Measurements from ENCODE around the gene GRM7. TPM values are rescaled to one million over a fixed set of nuclear protein-coding genes. Genes with fewer than 3 reads are reported as not detected.

GRM7 gene
- total RNA-seq, 4 donors from 2014 or later = 0.40 TPM; not detected in 3

GRCh38 chr3:7393944-7394605 is 533.2 kb downstream of the GRM7 start:
- Histone ChIP-seq H3K4me3 (no peak overlapping the region), H3K27ac (no peak overlapping the region), H3K27me3 (no peaks in the 10 kb centered on the region), H3K9me3 (no peaks in the 10 kb centered on the region), H3K36me3 (no peaks in the 10 kb centered on the region), H3K4me1 (no peaks in the 10 kb centered on the region)
- TF ChIP-seq, protein P1, sequence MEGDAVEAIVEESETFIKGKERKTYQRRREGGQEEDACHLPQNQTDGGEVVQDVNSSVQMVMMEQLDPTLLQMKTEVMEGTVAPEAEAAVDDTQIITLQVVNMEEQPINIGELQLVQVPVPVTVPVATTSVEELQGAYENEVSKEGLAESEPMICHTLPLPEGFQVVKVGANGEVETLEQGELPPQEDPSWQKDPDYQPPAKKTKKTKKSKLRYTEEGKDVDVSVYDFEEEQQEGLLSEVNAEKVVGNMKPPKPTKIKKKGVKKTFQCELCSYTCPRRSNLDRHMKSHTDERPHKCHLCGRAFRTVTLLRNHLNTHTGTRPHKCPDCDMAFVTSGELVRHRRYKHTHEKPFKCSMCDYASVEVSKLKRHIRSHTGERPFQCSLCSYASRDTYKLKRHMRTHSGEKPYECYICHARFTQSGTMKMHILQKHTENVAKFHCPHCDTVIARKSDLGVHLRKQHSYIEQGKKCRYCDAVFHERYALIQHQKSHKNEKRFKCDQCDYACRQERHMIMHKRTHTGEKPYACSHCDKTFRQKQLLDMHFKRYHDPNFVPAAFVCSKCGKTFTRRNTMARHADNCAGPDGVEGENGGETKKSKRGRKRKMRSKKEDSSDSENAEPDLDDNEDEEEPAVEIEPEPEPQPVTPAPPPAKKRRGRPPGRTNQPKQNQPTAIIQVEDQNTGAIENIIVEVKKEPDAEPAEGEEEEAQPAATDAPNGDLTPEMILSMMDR (IDR thresholded peaks at IDR 0.05) = no peak
- no peak for DNase-seq

- TF ChIP-seq, protein P1 (IDR thresholded peaks at IDR 0.05) = no peak
- TF ChIP-seq POLR2A (IDR thresholded peaks at IDR 0.05) = no peak
- H3K27ac ChIP-seq = no peak overlapping the region
- H3K4me1 ChIP-seq = no peaks in the 10 kb centered on the region
- no peak for DNase-seq
- no peaks in the 10 kb centered on the region for H3K9me3 ChIP-seq
- no peak overlapping the region for H3K4me3 ChIP-seq
- no peaks in the 10 kb centered on the region for H3K27me3 ChIP-seq
- no peaks in the 10 kb centered on the region for H3K36me3 ChIP-seq
Observed at GRCh38 chr3:7396534-7396933, 535.6 kb downstream of the GRM7 start.

DNA sequence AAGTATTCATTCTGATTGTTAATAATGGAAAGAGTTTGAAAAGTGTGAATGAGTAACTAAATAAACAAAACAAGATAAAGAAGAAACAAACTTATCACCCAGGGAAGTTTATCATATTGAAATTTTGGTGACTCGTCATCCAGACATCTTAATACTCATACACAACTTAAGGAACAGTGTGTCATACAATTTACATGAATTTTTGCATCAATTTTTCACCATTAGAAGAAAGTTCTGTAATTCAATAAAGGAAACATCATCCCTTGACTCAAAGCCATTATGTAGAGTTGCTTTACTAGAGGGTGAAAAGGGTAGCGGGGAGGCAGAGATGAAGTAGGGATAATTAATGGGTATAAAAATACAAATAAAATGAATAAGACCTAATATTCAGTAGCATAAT is 536.2 kb downstream of the GRM7 start:
- Histone ChIP-seq H3K4me1 (no peaks in the 10 kb centered on the region), H3K4me3 (no peak overlapping the region), H3K36me3 (no peaks in the 10 kb centered on the region), H3K27ac (no peak overlapping the region), H3K9me3 (no peaks in the 10 kb centered on the region), H3K27me3 (no peaks in the 10 kb centered on the region)
- TF ChIP-seq, protein P1 (IDR thresholded peaks at IDR 0.05) = no peak
- TF ChIP-seq POLR2A (IDR thresholded peaks at IDR 0.05) = no peak
- DNase-seq = no peak

DNA sequence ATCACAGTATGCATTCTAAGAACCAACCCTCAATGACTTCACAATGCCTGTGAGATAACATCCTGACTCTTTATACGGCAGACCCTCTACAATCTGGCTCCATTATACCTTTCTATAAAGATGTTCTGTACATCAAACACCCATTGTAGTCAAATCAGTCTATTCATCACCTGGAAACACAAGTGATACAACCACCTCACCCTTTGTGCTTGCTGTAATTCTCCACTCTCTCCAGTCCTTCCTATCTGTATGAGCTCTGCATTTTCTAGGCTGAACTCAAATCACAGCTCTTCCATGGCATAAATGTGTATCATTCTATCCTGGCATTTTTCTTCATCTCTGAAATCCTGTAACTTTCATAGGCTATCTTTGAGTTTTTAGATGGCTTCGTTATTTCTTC is 539.4 kb downstream of the GRM7 start:
- no peaks in the 10 kb centered on the region for H3K36me3 ChIP-seq
- H3K4me3 ChIP-seq = no peak overlapping the region
- no peaks in the 10 kb centered on the region for H3K27me3 ChIP-seq
- H3K4me1 ChIP-seq = no peaks in the 10 kb centered on the region
- DNase-seq = no peak
- no peak for TF ChIP-seq POLR2A (IDR thresholded peaks at IDR 0.05)
- TF ChIP-seq, protein P1 (IDR thresholded peaks at IDR 0.05) = no peak
- H3K27ac ChIP-seq = no peak overlapping the region
- no peaks in the 10 kb centered on the region for H3K9me3 ChIP-seq

- H3K9me3 ChIP-seq = no peaks in the 10 kb centered on the region
- H3K27ac ChIP-seq = no peak overlapping the region
- no peak overlapping the region for H3K4me3 ChIP-seq
- TF ChIP-seq, protein P1 (IDR thresholded peaks at IDR 0.05) = no peak
- no peak for TF ChIP-seq POLR2A (IDR thresholded peaks at IDR 0.05)
- no peaks in the 10 kb centered on the region for H3K4me1 ChIP-seq
- H3K27me3 ChIP-seq = no peaks in the 10 kb centered on the region
- H3K36me3 ChIP-seq = no peaks in the 10 kb centered on the region
- DNase-seq = no peak
Observed at GRCh38 chr3:7401418-7401817, 540.5 kb downstream of the GRM7 start.

- H3K36me3 ChIP-seq = no peaks in the 10 kb centered on the region
- H3K9me3 ChIP-seq = no peaks in the 10 kb centered on the region
- H3K4me3 ChIP-seq = no peak overlapping the region
- H3K27me3 ChIP-seq = no peaks in the 10 kb centered on the region
- no peak for TF ChIP-seq POLR2A (IDR thresholded peaks at IDR 0.05)
- TF ChIP-seq, protein P1 (IDR thresholded peaks at IDR 0.05) = no peak
- H3K27ac ChIP-seq = no peak overlapping the region
- no peak for DNase-seq
- H3K4me1 ChIP-seq = no peaks in the 10 kb centered on the region
Observed at GRCh38 chr3:7407107-7407506, 546.2 kb downstream of the GRM7 start.
